Measurements from ENCODE around the gene RBBP6.

- no peak for TF ChIP-seq CTCF (IDR thresholded peaks at IDR 0.05)
- no peak for TF ChIP-seq EZH2 (IDR thresholded peaks at IDR 0.05)
- no peak for TF ChIP-seq EZH2phosphoT487 (IDR thresholded peaks at IDR 0.05)
These were observed 73.3 kb downstream of the RBBP6 start for GRCh38 chr16:24612656-24613055.
